HG02943 (cell line): ENCODE data around the gene IGDCC3.

ENCODE experiments used
- ATAC-seq: cut with Tn5 transposase; IDR thresholded peaks from one replicate; pipeline ENCODE4 v1.9.1; 2021; ENCODE audit warnings: mild to moderate bottlenecking, low read depth, moderate library complexity; ENCODE audit not compliant: unreplicated experiment

Gene IGDCC3

GRCh38 chr15:65346856-65347598, 30.8 kb downstream of the IGDCC3 start:
- no peak for ATAC-seq

GRCh38 chr15:65344914-65345275, 32.9 kb downstream of the IGDCC3 start:
- no peak for ATAC-seq

- ATAC-seq = no peak
Measured at GRCh38 chr15:65344214-65344913, 33.4 kb downstream of the IGDCC3 start.

GRCh38 chr15:65343374-65343981, 34.3 kb downstream of the IGDCC3 start:
- no peak for ATAC-seq

GRCh38 chr15:65342493-65342892, 35.3 kb downstream of the IGDCC3 start:
- ATAC-seq = no peak

GRCh38 chr15:65339920-65340319, 37.9 kb downstream of the IGDCC3 start:
- no peak for ATAC-seq

- ATAC-seq = no peak
Measured at GRCh38 chr15:65339416-65339815, 38.4 kb downstream of the IGDCC3 start.

GRCh38 chr15:65338823-65339222, 39.0 kb downstream of the IGDCC3 start:
- ATAC-seq = no peak

- no peak for ATAC-seq
Measured at GRCh38 chr15:65338366-65338765, 39.4 kb downstream of the IGDCC3 start.

GRCh38 chr15:65337436-65338070, 40.2 kb downstream of the IGDCC3 start:
- ATAC-seq = no peak

GRCh38 chr15:65336493-65337435, 41.0 kb downstream of the IGDCC3 start:
- no peak for ATAC-seq

GRCh38 chr15:65335278-65336055, 42.3 kb downstream of the IGDCC3 start:
- ATAC-seq = no peak

GRCh38 chr15:65334586-65335231, 43.1 kb downstream of the IGDCC3 start:
- ATAC-seq = no peak

- no peak for ATAC-seq
Measured at GRCh38 chr15:65333856-65334255, 43.9 kb downstream of the IGDCC3 start.

GRCh38 chr15:65333148-65333820, 44.5 kb downstream of the IGDCC3 start:
- ATAC-seq = no peak

- no peak for ATAC-seq
Measured at GRCh38 chr15:65332391-65333147, 45.2 kb downstream of the IGDCC3 start.

GRCh38 chr15:65331811-65332210, 46.0 kb downstream of the IGDCC3 start:
- ATAC-seq = no peak
